ENCODE results near the gene FAM227B.
"Not testable (repeated sequence)": the region's sequence is repeated elsewhere in the genome, so short reads cannot be mapped to it uniquely, and the experiment has no call there.

Gene FAM227B

DNA sequence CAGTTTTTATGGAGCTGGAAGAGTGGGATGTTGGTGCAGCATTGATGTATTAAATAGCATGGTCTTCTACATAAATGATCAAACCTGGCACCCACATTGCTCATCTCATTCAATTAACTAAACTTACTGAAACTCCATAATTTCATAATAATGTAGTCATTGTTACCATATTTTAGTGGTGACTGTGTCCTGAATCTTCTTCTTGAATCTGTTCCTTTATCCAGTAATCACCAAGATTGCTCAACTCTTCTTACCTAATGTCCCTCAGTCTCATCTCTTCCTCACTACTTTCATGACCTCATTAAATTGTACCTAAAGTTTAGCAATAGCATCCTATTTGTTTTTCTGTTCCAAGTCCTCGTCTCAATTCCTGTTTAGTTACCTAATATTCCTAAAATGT is 127.8 kb downstream of the FAM227B start:
- no peak for DNase-seq (ENCODE audit: low spot score)

DNA sequence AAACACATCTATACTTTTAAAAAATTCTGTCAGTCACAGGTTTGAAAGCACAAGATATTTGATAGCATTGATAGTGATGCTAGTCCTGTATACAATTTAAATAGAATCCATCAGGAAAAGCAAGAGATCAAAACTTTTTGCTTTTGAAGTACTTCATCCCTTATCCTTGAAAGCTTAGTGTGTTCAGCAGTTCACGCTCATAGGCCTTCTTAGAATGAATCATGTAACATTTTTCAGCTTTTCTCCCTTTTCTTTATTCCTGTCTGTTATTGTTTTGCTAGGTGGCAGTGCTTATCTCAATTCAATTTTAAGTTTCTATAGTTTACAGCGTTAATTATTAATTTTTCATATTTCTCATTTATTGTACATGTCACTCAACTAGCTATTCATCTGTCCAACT is 128.5 kb downstream of the FAM227B start:
- DNase-seq (ENCODE audit: low spot score): no peak

DNA sequence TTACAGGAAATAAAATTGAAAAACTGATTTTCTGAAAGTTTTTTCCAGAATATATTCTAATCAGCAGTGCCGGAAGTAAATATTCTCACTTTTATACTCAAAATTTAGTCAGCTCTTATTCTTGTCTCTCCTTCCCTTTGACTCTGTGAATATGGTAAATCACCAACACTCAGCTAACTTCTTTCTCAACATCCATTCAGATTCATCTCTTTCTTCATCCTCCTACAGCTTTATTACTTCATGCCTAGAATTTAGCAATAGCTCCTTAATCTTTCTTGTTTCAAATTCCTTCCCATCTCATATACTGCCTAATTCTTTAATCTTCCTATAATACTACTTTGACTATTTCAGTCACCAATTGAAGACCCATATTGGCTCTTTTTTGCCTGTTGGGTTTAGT is 129.7 kb downstream of the FAM227B start:
- no peak for DNase-seq (ENCODE audit: low spot score)

DNA sequence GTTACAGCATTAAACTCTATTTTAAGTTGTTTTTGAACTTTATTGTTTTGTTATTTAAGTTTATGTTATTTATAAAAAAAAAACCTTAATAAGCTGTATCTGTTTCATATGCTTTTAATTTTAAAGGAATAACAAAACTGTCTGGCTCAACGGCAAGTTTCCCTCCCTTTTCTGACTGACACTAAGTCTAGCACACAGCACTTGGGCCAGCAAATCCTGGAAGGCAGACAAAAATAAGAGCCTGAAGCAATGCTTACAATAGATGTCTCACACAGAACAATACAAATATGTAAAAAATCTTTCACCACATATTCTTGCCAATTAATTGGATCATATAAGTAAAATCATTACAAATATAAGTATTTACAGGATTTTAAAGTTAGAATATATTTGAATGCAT is 135.2 kb downstream of the FAM227B start:
- not testable (repeated sequence) for DNase-seq (ENCODE audit: low spot score)

DNA sequence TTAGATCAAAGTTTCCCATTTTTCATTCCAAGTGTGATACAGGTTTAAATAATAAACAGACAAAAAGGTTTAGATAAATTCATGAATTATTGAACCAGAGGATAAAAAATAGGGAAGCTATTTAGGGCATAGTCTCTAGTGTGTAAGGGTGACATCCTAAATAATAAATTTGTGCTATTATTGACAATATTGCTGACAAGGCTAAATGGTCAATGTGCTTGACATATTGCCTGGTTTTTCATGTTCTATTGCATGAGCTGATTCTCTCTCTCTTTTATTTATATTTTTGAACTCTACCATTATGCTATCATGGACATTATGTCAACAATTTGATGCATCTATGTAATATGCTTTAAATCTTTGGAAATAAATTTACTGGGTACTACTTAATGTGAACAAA is 141.6 kb downstream of the FAM227B start:
- not testable (repeated sequence) for DNase-seq (ENCODE audit: low spot score)

DNA sequence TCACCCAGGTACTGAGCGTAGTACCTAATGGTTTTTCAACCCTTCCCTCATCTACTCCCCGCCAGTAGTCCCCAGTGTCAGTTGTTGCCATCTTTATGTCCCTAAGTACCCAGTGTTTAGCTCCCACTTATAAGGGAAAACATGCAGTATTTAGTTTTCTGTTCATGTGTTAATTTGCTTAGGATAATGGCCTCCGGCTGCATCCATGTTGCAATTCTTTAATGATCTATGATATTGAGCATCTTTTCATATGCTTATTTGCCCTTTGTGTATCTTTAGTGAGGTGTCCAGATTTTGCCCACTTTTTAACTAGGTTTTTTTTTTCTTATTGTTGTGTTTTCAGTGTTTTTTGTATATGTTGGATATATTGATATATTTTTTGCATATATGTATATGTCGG is 142.6 kb downstream of the FAM227B start:
- DNase-seq (ENCODE audit: low spot score): not testable (repeated sequence)

DNA sequence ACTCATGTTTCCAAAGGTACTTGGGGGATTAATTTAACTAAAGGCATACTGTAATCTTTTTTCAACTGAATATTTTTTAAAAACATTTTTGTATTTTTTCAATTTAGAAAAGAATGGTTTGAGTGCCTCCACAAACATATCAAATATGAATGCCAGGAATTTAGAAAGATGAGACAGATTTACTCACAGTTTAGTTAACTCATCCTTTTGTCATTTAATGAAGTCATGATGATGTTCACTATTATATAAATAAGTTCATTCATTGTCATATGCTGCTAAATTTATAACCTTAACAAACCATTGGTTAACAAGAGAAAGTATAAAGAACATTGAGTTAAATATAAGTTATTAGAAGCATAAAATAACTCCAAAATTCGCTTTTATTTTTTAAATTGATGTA is 147.6 kb downstream of the FAM227B start:
- no peak for DNase-seq (ENCODE audit: low spot score)

DNA sequence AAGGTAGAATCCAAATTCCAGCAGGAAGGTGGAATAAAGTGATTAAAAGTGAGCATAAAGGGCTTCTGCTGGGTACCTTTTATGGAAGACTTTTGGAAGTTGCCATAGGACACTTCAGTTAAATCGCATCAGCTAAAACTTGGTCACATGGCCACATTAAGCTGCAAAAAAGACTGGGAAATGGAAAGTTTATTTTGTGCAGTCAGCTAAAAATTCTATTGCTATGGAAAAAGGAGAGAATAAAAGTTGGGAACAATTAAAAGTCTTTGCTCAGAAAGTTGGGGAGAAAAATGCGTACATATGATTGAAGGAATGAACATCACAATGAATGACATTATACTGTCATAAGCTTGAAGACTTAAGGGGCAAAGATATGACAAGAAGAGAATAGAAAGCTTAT is 148.3 kb downstream of the FAM227B start:
- no peak for DNase-seq (ENCODE audit: low spot score)

DNA sequence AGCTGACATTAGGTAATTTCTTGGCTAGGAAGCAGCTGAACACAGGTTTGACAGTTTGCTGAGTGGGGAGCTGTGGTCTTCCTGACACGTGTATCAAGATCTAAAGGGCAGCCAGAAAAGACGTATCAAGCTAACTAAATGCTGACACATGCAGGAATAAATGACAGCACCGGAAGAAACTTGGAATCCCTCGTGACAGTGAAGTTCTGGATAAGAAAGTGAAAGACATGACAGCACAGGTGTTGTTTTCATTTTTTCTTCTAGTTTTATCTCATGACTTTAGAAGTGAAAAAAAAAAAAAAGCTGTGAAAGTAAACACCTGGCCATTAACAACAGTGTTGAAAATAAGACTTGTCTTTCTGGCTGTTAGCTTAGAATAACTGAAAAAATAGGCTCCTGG is 148.9 kb downstream of the FAM227B start:
- no peak for DNase-seq (ENCODE audit: low spot score)

DNA sequence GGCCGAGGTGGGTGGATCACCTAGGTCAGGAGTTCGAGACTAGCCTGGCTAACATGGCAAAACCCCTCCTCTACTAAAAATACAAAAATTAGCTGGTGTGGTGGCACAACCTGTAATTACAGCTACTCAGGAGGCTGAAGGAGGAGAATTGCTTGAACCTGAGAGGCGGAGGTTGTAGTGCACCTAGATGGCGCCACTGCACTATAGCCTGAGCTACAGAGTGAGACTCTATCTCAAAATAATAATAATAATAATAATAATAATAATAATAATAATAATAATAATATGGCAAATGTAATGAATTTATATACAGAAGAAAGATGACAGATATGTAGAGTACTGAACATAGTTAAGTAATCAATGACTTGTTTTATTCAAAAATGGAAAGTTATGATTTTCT is 149.4 kb downstream of the FAM227B start:
- not testable (repeated sequence) for DNase-seq (ENCODE audit: low spot score)

DNA sequence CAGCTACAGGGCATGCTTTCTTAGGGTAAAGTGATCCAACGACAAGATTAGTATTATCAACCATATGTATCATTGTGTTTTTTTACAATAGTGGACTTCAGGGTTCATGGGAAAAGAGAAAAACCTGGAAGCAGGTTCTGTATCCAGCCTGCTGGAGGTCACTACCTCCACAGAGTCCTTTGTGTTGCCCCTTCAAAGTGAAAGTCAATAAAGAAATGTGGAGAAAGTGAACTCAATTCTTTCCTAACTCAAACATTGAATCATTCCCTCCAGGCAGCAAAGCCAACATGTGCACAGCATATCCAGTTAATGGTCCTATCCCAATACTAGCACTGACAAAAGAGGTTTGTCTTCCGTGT is 152.2 kb downstream of the FAM227B start:
- no peak for DNase-seq (ENCODE audit: low spot score)

DNA sequence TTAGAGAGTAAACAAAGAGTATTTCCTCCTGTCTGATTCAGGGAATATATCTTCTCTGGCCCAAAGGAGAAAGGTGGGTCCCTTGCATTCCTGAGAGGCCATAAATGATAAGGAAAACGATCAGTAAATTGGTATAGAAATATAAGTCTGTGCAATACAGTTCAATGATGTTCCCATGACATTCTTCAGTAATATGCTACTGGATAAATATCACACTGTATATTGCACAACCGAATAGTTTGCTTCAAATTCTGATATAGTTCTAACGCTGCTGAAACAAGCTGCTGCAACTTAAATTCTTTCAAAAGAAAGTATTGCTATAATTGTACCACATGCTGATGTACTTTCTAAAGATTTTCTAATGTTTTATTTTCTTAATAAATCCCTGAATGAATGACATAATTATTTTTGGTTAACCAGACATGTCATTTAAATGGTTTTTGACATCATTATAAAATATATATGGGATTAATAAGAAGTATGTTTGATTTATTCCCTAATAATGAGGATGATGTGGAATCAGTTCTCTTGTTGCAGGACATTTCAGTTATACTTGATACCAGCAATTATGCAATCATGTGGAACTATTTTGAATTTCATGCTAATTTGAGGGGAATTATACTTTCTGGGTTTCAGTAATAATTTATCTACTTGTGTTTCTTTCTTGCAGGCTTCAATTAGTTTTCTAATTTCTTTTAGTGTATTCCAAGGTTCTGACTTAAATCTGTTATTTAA is 152.7 kb downstream of the FAM227B start:
- no peak for DNase-seq (ENCODE audit: low spot score)

DNA sequence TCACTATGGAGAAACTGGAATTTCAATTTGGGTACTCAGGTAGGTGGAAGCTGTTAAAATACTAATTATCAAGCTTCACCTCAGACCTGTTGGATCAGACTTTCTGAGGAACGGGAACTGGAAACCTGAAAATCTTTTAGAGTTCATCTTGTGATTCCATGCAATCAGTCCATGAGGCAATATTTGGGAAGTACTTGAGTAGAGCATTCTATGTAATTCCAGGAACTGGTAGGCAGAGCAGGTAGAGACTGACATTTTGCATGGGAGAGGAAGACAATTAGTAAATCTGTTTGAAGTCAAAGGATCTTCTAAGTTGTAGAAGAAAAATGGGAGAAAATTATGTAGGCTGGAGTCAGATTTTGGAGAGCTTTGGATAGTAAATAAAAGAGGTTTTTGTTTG is 154.5 kb downstream of the FAM227B start:
- DNase-seq (ENCODE audit: low spot score): no peak

DNA sequence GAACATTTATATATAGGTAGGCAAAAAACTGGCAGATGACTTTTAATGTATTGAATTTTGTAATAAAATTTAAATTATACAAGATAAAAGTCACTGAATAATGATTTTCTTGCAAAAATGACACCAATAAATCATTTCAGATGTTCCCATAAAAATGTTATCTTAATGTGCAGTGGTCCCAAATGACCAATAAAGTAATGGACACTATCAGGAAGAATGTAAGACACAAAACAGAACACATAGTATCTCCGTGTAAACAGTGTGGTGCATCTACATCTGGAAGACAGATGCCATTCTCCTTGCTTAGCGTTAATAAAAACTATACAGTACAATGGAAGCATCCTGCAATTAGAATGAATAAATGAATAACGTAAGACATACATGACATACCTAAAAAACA is 156.1 kb downstream of the FAM227B start:
- no peak for DNase-seq (ENCODE audit: low spot score)

DNA sequence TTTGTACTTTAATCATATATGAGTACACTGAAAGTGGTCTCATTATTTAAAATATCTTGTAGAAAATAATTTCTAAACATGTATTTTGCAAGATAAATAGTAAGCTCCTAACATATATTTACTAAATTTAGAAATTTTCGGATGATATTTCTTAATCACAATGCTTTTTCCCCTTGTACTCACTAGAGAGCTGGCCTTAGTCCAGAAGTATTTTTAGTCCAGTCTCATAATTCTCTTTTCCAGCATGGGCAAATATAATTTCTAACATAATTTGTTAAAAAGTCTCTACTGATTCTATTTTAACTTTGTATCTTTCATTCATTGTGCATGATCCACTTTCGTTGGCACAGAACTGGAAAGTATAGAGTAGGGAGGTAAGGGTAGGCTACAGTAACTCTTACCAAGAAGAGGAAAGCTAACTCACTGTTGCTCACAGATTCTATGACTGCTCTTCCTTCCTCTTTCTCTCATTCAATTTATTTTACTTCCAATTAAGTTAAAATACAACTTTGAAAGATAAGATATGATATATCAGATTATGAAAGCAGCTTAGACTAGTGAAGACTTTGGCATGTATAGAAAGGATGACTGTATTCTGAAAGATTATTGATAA is 158.3 kb downstream of the FAM227B start:
- DNase-seq (ENCODE audit: low spot score): no peak

DNA sequence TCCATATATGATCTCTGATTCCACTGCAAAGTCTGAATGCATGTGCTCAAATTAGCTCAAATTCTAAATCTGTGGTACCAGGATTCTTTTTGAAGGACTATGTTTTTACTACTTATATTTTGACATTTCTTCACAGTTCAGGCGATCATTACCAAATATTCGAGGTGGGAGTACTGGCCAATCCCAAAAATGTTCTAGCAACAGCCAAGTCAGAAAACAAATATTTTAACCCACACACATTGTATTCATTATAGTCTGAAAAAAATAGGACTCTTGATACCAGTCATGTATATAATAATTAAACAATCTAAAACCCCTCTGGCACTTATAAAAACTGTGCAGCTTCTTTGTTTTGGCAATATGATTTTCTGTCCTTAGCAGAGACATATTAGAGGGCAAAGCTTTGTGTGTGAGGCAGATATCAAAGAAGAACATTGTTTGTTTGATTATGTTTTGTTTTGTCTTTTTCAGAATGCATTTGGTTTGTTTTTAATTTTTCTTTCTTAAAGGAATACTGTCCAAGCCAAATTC is 160.1 kb downstream of the FAM227B start:
- no peak for DNase-seq (ENCODE audit: low spot score)

DNA sequence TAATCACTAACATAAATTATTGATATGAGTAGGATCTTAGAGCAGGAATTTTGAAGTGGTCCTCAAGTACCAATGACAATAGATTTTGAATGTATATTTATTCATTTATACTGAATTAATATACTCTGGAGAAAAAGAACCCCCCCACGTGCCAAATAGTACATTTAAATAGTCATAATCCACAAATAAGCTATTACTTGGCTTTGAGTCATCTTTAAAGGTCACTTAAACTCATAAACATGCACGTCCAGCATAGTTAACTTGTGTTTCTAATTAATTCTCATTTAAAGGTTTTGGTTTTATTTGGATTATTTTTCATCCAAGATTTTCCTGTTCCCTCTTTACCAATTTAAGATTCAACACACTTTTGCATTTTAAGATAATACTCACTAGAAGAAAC is 162.5 kb downstream of the FAM227B start:
- DNase-seq (ENCODE audit: low spot score): no peak

DNA sequence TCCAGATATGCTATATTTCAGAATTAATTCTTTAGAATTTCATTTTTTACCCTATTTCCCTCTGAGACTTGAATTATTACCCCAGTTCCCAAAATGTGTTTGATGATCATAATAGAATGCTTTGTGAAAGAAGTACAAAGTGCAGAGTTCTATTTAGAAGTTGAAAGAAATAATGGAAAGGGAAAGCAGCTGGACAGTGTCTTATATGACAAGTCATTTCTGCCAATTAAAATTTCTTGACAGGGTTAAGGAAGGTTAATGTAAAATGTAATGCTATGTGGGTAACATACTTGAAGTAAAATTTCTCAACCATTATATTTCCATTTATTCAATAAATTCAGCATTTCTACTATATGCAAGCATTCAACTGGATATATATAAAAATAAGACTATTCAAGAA is 164.5 kb downstream of the FAM227B start:
- no peak for DNase-seq (ENCODE audit: low spot score)

DNA sequence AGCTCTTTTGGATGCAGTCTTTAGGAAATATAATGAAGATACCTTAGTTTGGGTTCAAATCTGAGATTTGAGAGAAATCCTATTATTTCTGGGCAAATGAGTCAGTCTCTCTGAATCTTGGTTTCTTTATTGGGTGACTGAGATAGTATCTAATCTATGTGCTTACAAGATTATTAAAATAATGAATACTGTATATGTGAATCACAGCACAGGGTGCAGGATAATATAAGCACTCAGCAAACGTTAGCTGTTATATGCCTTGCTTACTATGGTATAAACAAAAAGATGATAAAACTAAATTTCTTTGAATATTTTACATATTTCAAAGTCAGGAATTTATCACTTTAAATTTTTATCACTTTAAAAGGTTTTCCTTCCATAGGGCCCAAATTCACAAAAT is 168.0 kb downstream of the FAM227B start:
- no peak for DNase-seq (ENCODE audit: low spot score)

DNA sequence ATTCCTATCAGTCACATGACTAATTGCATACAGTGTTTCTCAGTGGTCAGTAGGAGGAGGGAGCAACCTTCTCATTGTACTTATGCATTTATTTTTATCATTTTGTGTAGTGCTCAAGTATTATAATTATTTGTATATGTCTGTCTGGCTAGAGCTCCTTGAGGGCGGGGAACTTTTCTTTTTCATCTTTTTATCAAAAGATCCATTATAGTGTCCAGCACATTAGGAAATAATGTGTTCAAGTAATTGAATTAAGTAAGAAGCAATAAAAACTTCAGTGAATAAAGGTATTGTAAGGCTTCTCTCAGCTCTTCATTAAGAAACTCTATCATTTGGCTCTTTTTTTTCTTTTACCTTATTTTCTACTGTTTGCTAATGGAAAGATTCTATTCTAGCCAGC is 178.8 kb downstream of the FAM227B start:
- DNase-seq (ENCODE audit: low spot score): no peak

DNA sequence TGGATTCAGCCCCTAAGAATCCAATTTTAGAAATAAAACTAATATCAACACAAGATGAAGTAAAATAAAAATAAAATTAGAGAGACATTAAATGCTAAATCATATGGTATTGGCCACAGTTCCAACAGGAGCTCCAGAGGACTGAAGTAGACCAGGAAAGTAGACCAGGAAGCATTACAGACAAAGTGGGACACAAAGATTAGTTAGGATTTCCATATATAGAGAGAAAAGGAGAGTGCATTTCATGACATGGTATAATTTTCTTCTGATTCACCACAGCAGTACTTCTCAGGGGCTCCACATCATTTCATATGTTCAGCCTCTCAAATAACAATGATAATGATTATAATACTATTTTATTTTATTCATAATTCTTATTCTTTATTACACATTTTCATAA is 179.3 kb downstream of the FAM227B start:
- no peak for DNase-seq (ENCODE audit: low spot score)

DNA sequence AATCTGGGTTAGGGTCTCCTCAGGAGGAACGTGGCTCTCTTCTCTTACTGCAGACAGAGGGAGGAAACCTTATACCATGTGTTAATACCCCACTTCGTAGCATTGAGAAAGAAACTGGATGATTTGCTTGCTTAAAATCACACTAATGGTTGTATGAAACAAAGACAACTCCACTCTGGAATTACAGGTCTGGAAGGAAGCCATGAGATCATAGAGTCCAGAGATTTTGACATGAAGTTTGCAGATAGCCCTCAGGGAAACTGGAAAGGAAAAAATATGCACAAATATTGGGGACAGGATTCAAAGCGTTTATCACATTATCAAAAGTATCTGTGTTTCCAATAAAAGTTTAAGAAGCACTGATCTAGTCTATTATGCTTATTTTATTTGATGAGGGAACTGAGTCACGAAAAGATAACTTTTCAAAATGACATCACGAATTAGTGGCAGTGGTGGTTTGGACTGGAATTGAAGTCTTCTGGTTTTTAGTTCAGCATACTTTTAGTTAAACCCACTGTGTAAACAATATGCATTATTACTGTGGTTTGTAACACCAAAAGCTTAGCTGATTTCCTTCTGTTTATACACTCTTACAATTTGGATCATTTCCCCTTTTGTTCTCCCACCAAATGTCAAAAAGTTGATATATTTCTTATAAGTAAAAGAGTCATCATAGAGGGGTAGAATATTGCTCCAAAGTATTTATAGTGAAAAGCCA is 180.8 kb downstream of the FAM227B start:
- no peak for DNase-seq (ENCODE audit: low spot score)

DNA sequence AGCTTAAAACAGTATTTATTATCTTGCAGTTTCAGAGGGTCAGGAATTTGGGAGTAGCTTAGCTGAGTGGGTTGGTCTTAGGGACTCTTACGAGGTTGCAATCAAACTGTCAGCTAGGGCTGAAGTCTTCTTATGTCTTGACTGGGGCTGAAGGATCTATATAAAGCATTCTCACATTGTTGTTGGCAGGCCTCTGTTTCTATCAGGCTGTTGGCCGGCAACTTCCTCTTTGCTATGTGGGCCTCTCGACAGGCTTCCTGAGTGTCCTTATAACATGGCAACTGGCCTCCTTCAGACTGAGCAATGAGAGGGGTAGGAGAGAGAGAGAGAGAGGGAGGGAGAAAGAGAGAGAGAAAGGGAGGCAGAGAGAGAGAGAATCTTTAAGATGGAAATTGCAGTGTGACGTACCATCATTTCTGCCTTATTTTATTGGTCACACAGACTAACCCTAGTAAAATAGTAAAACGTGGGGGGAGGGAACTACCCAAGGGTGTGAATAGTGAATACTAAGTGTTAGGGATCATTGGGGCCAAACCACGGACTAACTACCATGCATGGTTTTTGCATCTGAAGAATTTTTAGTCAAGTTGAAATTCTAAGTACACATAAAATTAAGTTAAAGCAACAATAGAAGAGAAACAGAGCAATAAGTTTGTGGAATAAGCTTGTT is 181.5 kb downstream of the FAM227B start:
- no peak for DNase-seq (ENCODE audit: low spot score)
